DND-41 (cell line): ENCODE data around the gene IQSEC1.

ENCODE experiments used
- CTCF ChIP-seq: IDR thresholded peaks from 2 replicates; pipeline ENCODE4 v1.5.1; 2012; ENCODE audit warnings: borderline replicate concordance, low read length, moderate library complexity, mild to moderate bottlenecking; ENCODE audit not compliant: poor library complexity, severe bottlenecking; ENCODE audit errors: extremely low read depth
- EZH2 ChIP-seq: IDR thresholded peaks from 3 replicates; pipeline ENCODE4 v1.6.1; 2012; ENCODE audit warnings: borderline replicate concordance, low read depth, mild to moderate bottlenecking, moderate library complexity, low read length, inconsistent platforms; ENCODE audit not compliant: severe bottlenecking

- TF ChIP-seq CTCF (no peak), EZH2 (no peak)
These were observed 18.6 kb downstream of the IQSEC1 start for GRCh38 chr3:13054341-13055285.
